GM12874 (cell line): ENCODE results near the gene FAM120B.

Source experiments
- TF ChIP-seq, protein P1 (sequence below): IDR thresholded peaks from 2 replicates; pipeline ENCODE4 v1.5.1; 2011; ENCODE audit warnings: low read depth, mild to moderate bottlenecking, control low read depth, low read length, moderate library complexity; ENCODE audit not compliant: insufficient read depth

Gene FAM120B

DNA sequence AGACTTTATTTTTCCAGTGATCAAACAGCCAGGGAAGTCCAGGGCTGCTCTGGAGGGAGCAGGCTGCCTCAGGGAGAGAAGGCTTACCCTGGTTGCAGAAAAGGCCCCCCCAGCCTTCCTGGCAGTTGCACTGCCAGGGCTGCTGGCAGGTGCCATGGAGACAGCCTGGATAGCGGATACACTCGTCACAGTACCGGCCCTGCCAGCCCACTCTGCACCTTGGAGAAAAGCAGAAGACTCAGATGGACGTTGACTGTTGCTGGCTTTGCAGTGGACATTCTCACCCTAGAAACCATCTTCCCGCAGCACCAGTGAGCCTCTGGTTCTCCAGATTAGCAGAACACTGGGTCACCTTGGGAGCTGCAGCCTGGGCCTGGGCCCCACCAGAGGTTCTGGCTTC, 21.1 kb upstream of the FAM120B start:
- TF ChIP-seq, protein P1, sequence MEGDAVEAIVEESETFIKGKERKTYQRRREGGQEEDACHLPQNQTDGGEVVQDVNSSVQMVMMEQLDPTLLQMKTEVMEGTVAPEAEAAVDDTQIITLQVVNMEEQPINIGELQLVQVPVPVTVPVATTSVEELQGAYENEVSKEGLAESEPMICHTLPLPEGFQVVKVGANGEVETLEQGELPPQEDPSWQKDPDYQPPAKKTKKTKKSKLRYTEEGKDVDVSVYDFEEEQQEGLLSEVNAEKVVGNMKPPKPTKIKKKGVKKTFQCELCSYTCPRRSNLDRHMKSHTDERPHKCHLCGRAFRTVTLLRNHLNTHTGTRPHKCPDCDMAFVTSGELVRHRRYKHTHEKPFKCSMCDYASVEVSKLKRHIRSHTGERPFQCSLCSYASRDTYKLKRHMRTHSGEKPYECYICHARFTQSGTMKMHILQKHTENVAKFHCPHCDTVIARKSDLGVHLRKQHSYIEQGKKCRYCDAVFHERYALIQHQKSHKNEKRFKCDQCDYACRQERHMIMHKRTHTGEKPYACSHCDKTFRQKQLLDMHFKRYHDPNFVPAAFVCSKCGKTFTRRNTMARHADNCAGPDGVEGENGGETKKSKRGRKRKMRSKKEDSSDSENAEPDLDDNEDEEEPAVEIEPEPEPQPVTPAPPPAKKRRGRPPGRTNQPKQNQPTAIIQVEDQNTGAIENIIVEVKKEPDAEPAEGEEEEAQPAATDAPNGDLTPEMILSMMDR, result no peak

DNA sequence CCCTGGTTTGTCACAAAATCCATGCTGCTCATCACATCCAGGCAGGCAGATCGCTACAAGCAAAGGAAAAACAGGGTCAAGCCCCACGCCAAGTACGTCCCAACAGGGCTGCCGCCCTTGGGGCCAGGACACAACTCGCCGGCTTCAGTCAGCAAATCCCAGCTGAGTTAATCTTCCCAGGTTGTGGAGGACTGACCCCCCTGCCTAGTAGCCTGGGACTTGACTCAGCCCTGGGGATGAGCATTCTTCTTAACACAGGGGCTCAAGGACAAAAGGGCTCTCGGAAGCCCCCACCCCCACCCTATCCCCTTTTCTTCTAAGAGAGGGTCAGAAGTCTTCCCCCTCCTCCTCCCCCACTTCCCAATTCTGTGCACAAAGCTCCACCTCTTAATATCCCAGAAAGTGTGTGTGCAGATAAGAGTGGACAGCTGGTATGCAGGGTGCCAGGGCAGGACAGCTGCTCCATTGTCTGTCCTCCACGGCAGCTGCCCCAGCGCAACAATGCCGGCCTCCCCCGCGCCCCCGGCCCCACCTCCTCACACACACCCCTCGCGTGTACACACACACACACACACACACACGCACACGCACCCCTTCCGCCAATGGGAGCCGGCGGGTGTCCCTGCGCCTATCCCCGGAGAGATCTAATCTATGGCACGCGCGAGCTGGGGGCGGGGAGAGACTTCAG, 20.2 kb upstream of the FAM120B start:
- TF ChIP-seq, protein P1, result no peak

DNA sequence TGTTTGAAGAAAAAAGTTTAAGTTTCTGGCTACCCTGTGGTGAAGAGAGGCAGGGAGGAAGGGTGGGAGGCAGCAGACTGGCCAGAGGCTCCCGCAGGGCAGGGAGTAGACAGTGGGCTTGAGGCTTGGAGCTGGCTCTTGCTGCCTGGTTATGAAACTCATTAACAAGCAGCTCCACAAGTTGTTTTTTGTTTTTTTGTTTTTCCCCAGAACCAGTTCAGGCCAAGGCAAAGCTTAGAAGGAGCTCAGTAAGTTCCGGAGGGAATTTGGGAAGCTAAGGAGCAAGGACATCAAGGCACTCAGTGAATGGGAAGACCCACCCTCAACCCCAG, 19.7 kb upstream of the FAM120B start:
- TF ChIP-seq, protein P1, result no peak

DNA sequence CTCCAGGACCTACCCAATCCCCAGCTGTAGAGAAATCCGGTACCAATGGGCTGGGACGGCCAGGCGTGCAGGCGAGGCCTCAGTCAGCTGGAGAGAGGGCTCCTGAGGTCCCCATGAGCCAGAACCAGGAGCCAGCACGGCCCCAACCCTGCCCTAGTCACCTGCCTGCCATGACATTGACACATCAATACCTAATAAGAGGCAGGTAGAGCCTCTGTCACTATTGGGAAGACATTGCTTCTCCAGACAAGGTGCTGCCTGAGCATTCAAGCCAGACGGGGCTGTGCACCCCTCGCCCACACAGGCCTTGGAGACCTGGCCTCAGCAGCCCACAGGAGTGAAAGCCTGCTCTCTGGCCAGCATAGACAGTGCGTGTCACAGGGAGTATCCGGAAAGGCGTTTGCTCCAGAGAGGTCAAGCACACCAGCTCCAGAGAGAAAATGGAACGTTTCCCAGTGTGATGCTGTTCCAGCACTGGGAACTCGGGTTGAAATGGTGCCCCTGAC, 19.1 kb upstream of the FAM120B start:
- TF ChIP-seq, protein P1, result no peak

DNA sequence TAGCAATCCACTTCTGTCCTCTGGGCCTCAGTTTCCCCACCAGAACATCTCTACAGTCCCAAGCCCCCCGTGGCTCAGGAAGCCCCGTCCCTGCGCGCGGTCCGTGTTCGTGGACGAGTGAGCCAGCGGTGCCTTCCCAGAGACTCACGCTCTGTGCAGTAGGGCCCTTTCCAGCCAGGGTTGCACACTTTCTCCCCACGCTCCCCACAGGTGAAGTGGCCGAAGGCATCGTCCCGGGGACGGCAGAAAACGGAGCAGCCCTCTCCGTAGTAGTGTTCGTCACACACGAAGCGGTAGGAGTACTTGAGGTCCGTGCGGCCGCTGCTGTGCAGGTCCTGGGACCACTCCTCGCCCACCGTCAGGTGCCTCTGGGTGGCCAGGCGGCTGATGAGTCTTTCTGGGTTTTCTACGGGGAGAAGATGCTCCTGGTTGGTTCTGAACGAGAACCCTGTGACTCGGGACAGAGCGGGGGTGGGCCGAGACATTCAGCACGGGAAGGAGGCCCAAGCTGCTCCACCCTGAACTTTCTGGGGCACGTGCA, 18.4 kb upstream of the FAM120B start:
- TF ChIP-seq, protein P1, result no peak

DNA sequence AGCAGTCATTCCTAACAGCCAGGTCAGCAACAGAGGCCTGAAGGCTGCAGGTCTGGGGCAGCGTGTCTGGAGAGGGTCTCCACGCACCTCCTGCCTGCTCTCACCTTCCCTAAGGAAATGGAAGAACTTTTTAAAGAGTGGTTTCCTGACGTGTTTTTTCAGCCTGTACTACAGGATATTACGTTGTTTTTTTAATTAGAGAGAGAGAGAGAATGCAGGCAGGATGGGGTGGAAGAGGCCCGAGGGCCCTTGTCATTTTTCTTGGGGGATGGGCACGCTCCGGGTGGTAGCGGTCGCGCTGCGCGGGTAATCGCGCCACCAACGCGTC, 17.7 kb upstream of the FAM120B start:
- TF ChIP-seq, protein P1, result no peak

DNA sequence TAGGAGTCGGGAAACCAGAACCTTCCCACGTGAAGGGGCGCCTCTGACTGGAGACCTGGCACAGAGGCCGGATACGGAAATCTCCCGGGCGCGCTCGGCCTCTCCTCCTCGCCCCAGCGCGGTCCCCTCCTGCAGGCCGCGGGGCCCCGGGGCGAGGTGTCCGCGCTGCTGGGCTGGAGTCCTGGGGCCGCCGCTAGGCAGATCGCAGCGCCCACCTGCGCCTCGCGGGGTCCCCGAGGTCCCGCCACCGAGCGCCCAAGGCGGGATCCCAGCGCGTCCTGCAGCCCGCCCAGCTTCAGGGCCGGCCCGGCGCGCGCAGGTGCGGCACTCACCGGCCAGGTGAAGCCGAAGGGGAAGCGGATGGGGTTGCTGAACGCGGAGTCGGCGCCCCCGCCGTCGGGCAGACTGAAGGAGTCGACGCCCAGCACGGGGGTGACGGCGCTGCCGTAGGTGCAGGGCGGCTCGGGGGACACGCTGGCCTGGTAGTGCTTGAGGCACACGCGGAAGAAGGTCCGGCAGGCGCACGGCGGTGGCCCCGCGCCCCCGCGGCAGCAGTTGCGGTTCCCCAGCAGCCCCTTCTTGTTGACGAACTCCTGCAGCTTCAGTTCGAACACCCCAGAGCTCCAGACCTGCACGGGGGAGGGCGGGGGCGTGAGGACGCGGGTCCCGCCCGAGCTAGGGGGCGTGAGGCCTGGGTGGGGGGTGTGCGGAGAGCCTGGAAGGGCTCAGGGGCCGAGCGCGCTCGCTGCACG, 17.2 kb upstream of the FAM120B start:
- TF ChIP-seq, protein P1, result no peak
